GM19467 (cell line): ENCODE results near the gene CD96.
"Not testable (repeated sequence)": the region's sequence is repeated elsewhere in the genome, so short reads cannot be mapped to it uniquely, and the experiment has no call there.

ENCODE experiments used
- ATAC-seq: cut with Tn5 transposase; IDR thresholded peaks from one replicate; pipeline ENCODE4 v1.9.1; 2021; ENCODE audit warnings: mild to moderate bottlenecking, moderate library complexity; ENCODE audit not compliant: unreplicated experiment

Gene CD96, protein sequence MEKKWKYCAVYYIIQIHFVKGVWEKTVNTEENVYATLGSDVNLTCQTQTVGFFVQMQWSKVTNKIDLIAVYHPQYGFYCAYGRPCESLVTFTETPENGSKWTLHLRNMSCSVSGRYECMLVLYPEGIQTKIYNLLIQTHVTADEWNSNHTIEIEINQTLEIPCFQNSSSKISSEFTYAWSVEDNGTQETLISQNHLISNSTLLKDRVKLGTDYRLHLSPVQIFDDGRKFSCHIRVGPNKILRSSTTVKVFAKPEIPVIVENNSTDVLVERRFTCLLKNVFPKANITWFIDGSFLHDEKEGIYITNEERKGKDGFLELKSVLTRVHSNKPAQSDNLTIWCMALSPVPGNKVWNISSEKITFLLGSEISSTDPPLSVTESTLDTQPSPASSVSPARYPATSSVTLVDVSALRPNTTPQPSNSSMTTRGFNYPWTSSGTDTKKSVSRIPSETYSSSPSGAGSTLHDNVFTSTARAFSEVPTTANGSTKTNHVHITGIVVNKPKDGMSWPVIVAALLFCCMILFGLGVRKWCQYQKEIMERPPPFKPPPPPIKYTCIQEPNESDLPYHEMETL

DNA sequence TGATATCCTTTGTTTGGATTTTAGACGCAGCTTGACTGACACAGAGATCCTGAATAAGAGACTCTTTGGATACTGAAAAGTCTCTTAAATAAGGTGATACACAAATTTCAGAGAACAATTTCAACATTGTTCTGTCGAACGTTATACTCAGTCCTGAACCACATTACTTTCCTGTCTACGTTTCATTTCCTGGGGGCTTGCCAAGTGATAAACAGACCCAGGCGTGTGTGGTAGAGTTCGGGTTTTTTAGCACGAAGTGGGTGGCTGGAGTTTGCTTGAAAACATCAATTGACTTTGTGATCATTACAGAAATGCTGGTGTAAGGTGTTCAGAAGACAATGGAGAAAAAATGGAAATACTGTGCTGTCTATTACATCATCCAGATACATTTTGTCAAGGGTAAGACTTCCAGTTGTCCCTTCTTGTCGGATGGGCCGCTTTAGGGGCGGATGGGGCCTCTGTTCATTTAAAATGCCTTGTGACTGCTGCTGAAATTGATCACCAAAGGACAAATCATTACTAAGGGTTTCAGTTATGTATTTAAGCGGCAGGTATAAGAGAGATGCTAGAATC is at the start of gene CD96:
Gene CD96 (plus strand): TSS at position 287 of the 573 bp plus-strand sequence. CDS start 52 bp downstream, at position 339.
- peak; percentile 40 for ATAC-seq

DNA sequence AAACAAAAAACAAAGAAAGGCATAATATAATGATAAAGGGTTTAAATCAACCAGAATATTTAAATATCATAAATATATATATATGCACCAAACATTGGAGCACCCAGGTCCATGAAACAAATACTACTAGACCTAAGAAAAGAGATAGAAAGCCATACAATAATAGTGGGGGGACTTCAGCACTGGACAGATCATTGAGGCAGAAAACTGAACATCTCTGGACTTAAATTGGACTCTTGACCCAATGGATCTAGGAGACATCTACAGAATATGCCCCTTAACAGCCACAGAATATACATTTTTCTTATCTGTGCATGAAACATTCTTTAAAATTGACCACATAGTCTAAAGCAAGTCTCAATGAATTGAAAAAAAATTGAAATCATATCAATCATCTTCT is 48.7 kb upstream of the CD96 start:
- ATAC-seq = no peak

DNA sequence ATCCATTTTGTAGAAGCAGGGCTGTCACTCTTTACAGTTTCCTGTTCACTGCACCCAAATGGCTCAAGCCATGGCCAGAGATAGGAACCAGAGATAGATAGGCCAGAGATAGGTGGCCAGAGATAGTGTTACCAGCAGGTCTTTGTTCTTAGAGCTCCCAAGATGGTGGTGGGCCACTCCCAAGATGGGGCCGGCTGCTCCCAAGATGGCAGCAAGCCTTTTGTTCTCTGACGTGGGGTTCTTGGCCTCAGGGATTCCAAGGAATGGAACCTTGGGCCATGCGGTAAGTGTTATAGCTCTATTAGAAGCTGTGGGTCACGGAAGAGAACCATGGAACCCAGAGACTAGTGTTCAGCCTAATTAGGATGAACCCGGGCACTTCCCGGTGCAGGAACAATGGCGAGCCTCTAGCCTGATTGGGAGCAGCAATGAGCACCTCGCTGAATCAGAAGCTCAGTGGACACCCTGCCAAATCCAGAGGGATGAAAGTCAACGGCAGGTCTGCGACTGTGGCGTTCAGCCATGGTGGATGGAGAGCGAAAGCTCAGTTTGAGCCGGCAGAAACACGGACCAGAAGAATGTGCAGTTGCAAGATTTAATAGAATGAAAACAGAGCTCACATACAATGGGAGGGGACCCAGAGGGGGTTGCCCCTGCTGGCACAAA is 45.0 kb upstream of the CD96 start:
- no peak for ATAC-seq

DNA sequence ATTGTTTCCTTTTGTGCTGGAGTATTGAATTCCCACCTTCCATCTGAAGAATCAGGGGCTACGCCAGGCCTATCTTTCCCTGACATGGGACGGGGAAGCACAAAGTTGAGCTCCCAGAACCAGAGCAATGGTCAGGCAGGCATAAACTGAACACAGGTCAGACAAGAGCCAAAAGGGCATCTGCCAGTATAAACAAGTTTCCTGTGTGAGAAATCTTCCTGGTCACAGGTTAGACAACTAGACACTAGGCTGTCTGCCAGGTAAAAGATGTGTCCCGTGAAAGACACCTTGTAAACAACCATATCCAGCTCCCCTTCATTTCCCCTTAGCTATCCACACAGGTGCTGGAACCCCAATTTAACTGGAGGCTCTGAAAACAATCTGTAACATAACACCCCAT is 44.0 kb upstream of the CD96 start:
- ATAC-seq = no peak

DNA sequence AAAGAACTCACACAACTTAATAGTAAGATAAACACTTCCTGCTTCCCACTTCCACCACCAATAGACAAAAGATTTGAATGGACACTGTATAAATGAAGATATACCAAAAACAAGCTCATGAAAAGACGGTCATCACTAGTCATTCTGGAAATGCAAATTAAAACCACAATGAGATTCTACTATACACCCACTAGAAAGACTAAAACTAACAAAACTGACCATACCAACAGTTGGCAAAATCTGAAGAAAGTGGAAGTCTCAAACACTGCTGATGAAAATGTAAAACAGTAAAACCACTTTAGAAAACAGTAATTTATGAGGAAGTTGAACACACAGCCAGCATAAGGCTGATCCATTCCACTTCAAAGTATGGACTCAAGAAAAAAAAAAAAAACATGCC is 35.6 kb upstream of the CD96 start:
- peak; percentile 70 for ATAC-seq

DNA sequence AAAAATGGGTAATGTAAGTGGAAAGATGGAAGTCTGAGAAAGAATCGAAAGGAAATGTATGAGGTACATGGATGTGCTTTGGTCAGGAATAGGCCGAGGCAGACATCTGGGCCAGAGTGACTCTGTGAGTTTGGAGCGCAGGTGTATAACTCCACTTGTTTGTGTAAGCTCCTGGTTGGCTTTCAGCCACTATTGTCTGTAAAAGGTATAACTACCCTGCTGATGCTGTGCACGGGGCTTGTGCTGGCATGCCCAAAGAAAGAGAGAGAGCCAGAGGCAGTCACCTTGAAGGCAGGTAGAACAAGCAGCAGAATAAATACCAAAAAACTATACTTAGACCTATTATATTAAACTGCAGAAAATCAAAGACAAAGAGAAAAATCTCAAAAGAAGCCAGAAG is 32.7 kb upstream of the CD96 start:
- ATAC-seq = no peak

DNA sequence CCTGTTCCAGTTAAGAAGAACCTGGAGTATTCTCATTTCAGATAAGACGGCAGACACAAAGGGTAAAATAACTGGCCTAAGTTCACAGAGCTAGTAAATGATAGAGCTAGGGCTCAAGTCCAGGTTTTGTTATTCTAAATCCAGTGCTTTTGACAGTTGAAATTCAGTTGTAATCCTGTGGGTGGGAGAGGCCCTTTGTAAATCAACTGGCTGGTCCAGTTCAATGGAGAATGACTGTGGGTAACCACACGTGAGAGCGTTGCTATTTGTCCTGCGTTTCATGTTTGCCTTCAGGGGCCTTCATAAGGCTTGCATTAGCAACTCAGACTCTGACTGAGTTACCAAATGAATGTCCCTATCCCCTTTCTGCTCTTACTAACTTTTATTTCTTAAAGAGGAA is 24.2 kb upstream of the CD96 start:
- ATAC-seq = no peak

DNA sequence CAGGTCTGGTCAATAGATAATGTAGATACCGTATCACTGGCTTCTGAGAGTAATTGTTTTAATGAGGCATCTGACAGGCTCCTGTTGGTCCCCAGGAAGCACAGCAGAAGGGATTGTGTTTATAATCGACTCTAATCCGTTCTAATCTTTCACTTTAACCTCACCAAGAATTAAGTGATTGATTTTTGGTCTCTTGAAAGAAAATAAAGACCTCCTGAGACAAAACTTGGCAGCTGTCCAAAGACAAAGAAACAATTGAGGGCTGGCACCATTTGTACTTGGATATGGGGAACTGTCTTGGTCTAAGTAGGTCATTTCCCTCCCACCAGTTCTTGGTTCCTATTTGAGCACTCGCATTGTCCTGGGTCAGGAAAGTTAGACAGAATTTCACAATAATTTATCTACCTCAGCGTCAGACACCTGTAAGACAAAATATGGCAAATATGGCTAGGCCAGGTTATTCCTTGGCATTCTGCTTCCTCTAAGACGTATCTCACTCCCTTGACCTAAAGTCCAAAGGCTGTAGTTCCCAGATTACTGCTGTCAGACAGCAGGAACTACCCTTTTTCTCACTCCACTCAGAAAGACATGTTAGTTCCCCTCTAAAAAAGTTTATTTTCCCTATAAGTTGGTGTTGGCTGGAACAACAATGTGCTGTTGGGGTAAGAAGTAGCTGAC is 22.7 kb upstream of the CD96 start:
- no peak for ATAC-seq

DNA sequence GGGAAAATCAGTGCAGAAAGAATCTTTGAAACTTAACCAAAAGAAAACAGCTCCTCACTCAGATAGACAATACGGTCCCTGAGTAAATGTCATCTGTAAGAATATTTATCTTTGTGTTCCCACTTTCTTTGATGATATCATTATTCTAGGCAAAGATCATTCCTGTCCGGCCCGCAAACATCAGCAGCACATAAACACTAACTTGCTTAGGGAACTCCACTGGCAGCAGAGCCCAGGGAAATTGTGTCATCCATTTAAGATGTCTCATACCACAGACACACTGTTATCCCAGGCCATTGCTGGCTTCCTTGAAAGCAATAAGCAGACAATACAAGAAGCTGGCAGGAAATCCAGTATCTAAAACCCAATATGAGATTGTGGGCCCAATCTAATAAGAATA is 20.1 kb upstream of the CD96 start:
- ATAC-seq = no peak

DNA sequence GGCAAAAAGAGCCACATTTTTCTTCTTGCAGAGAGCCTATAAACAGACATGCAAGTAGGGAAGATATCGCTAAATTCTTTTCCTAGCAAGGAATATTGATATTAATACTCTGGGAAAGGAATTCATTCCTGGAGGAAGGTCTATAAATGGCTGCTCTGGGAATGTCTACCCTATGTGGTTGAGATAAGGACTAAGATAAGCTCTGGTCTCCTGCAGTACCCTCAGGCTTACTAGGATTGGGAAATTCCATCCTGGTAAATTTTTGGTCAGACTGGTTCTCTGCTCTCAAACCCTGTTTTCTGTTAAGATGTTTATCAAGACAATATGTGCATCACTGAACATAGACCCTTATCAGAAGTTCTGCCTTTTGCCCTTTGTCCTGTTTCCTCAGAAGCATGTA is 17.5 kb upstream of the CD96 start:
- not testable (repeated sequence) for ATAC-seq

DNA sequence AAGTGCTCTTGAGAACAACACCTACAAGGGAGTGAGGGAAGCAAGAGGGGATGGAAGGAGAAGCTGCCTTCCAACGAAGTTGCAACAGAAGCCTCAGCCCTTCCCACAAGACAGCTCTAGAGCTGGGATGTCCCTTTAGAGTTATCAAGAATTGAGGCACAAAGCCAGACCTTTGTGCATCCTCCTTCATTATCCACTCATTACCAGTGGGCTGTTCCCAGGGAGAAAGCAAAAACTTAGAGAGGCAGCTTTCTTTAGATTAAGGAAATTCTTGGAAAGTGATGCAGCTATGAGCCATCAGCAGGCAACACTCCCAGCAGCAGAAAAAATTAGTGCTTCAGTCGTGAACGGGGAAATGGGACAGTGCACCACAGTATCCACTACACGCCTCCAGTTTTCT is 10.6 kb upstream of the CD96 start:
- no peak for ATAC-seq

DNA sequence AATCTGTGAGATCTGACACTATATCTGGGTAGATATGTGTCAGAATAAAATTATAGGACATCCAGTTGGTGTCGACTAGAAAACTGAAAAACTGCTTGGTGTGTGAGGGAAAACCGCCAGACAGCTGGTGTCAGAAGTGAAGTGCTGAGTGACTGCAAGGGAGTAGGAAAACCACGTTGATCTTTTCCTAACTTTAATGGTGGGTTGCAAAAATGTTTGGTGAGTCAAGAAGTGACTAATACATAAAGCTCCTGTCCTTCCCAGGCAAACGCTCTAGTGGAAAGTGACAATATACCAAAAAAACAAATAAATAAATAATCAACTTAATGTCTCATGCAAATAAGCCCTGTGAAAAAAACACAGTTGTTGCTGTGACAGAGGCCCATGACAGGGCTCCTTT is 7.3 kb upstream of the CD96 start:
- ATAC-seq = no peak

DNA sequence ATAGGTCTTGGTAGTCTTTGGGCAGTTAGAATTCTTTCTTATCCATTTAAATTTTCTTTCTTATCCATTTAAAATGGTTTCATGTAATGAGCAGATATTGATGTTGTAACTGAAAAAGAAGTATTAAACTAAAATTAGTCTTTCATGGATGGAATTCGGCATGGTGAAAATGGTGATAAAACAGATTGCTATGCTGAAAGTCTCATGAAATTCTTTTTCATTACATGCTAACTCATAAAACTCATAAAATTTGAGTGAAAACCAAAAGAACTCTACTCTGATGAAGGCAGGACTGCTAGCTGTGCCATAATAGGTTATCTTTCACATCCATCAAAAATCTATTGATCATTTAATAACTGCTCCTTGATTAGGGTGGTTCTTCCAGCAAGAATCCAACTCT is 3.9 kb upstream of the CD96 start:
- no peak for ATAC-seq

DNA sequence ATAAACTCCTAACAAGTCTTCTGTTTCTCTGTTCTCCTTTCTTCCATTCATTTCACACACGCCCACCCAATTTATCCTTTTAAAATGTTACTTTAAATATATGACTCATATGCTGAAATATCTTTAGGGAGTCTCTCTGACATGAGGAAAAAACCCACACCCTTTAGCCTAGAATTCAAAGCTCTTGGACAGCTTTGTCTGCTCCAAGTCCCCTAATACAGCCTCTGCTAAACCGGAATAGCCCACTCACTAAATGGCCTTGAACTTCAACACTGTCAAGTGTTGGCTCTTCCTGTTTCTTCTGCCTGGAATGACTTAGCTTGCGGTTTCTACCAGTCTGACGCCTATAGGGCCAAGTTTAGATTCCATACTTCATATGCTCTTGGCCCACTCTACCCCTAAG is 3.3 kb upstream of the CD96 start:
- ATAC-seq = peak; percentile 33

DNA sequence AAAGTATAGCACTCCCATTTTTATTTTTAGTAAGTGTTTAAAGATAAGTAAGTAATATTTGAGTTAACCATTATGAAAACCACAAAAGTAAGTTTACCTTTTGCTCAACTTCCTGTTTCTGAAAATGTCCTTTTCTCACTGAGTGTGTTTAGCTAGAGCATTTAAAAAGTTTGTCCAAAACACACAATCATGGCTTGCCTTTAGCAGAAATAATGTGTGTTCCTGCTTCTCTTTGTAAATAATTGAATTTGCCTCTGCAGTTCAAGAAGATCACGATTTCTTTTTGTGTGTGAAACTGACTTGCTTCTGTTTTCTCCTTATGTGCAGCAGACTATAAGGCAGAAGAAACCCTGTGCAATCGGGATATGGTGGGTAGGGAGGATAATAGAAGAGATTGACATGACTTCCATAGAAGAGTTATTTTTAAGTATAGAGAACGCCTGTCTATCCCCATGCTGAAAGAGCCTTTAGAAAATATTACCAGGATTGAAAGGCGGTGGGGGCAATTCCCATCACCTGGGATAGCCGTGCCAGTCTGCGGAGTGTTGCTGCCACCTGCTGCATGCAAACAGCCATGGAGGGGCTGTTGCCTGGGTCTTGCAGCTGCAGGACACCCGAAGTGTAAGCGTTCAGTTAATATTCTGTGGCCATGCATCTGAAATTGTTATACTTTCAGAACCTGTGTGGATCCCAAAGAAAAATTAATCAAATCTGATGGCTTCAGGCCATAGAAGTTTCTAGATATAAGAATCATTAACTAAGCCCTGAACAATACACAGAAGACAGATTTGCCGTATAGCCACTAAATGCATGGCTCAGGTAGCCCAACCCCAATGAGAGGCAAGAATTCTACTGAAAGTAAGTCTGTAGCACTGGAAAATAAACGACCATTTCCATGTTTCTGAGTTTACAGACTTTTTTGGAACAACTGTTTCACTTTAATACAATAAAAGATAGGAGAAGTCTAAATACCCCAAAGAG is 2.4 kb upstream of the CD96 start:
- ATAC-seq = peak; percentile 67

DNA sequence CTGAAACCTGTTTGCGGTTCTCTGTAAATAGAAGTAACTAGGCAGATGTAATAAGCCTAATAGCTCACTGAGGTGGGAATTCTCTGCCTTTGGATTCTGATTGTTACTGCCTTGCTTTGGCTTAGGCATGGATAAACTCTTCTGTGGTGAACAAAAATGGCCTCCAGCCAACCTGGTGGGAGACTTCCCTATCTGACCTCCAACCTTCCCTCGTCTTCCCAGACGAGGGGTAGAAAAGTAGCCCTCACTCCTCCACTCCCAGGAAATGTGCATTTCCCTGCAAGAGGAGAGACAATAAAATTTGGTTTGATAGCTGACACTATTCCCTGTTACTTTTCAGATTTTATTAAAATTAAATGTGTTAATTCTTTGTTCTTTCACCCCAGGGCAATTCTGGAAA is 606 bp upstream of the CD96 start:
- no peak for ATAC-seq

DNA sequence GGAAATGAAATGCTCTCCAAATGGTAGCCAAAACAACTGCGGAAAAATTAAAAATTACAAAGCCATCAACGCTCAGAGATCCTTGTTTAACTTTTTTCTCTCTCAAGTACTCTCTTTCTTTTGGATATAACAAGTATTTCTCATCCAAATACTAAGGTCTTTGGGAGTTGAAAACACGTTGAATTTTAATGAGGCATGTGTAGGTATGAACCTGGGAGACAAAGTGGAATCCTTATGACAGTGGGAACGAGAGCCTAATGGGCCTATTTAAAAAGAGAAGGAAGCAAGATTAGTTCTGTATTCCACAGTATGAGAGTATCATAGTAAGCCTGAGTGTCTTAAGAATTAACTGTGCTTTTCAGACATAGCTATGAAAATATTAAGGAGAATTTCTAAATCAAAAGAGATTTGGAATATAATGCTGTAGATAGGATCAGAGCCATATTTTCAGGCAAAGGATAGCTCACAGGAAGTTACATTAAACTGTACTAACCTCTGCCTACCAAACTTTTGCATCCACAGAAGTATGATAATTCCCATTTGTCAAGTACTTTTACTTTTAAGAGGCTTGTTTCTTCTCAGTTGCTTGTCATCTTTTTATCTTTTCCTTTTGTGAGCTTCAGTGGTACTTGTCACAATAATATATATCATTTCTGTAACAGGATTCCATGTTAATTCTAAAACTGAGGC is 759 bp downstream of the CD96 start:
- no peak for ATAC-seq

DNA sequence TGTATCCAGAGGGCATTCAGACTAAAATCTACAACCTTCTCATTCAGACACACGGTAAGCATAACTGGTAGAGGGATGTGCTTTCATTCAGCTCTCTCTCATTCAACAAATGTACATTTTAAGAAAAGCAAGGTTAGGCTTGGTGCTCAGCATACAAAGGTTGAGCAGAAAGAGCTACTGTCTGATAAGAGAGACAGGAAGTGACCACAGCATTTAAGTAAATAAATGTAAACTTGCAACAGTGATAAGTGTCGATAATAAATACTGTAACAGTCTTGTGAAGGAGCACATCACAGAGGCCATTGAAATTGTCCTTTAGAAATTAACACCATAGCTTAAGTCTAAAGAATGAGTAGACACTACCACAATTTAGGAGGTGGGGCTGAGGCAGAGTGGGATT is 3.4 kb downstream of the CD96 start:
- ATAC-seq = no peak

DNA sequence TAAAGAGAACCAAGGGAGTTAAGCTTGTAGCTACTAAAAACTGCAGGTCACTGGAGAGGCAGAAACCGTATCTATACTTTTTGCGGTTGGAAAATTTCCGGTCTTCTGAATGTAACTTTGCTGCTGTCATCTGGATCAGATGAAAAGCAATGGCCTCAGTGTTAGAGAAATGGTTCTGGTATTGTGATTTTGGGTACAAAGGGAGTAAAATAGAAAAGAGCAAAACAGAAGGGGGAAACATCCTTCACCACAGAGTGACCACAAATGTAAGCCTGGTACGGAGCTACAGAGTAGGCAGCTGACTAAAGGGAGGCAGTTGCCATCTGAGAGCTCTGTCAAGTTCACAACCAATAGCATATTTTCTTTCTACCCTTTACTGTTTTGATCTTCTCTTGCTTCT is 5.6 kb downstream of the CD96 start:
- ATAC-seq = peak; percentile 81

DNA sequence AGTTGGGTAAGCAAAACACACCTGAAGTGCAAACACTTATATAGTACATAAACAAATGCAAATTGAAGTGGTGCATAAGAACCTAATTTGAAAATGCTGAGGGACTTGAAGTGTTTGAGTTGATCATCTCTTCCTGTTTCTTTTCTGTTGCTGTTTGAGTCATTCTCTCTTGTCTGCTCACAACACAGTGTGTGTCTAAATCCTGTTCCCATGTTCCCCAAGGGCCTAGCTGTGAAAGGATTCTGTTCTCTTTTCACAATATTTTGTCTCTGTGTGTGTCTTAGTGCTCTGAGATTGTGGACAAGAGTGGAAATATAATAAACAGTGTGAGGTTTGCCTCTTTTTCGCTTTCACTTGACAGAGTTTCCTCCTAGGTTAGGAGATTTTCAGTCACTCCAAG is 6.1 kb downstream of the CD96 start:
- peak; percentile 53 for ATAC-seq
